Fibroblast of the aortic adventitia (primary cell): Measurements from ENCODE around the gene KAT8. TPM values are rescaled to one million over a fixed set of nuclear protein-coding genes. Genes with fewer than 3 reads are reported as not detected.
A peak's percentile ranks its signal among the peaks of the same experiment; 100 is the strongest.

ENCODE experiments used
- DNase-seq: peaks from one replicate; pipeline ENCODE4 v3.0.0-alpha.2; 2010; ENCODE audit warnings: low read depth
- H3K4me3 ChIP-seq: 2 replicates; pipeline ENCODE4 v1.5.1; 2011; ENCODE audit warnings: low read depth, mild to moderate bottlenecking, control low read depth, low read length, moderate library complexity
- total RNA-seq: library from RNA; depleted of rRNA; stranded (reverse); fragments of >200 nt; gene quantifications from 2 replicates; pipeline ENCODE4 v1.2.3, GENCODE V29; 2012; ENCODE audit warnings: low replicate concordance
- TF ChIP-seq, protein P1 (sequence below): IDR thresholded peaks from 2 replicates; pipeline ENCODE4 v1.5.1; 2011; ENCODE audit warnings: mild to moderate bottlenecking, low read length, control low read depth, inconsistent platforms; ENCODE audit not compliant: insufficient read depth

KAT8 gene
- total RNA-seq, 1 donor = 31.5 TPM

GRCh38 chr16:31087971-31088370 is 29.5 kb upstream of the KAT8 start:
- TF ChIP-seq, protein P1, sequence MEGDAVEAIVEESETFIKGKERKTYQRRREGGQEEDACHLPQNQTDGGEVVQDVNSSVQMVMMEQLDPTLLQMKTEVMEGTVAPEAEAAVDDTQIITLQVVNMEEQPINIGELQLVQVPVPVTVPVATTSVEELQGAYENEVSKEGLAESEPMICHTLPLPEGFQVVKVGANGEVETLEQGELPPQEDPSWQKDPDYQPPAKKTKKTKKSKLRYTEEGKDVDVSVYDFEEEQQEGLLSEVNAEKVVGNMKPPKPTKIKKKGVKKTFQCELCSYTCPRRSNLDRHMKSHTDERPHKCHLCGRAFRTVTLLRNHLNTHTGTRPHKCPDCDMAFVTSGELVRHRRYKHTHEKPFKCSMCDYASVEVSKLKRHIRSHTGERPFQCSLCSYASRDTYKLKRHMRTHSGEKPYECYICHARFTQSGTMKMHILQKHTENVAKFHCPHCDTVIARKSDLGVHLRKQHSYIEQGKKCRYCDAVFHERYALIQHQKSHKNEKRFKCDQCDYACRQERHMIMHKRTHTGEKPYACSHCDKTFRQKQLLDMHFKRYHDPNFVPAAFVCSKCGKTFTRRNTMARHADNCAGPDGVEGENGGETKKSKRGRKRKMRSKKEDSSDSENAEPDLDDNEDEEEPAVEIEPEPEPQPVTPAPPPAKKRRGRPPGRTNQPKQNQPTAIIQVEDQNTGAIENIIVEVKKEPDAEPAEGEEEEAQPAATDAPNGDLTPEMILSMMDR = no peak
- DNase-seq = no peak
- no peak overlapping the region for H3K4me3 ChIP-seq

DNA sequence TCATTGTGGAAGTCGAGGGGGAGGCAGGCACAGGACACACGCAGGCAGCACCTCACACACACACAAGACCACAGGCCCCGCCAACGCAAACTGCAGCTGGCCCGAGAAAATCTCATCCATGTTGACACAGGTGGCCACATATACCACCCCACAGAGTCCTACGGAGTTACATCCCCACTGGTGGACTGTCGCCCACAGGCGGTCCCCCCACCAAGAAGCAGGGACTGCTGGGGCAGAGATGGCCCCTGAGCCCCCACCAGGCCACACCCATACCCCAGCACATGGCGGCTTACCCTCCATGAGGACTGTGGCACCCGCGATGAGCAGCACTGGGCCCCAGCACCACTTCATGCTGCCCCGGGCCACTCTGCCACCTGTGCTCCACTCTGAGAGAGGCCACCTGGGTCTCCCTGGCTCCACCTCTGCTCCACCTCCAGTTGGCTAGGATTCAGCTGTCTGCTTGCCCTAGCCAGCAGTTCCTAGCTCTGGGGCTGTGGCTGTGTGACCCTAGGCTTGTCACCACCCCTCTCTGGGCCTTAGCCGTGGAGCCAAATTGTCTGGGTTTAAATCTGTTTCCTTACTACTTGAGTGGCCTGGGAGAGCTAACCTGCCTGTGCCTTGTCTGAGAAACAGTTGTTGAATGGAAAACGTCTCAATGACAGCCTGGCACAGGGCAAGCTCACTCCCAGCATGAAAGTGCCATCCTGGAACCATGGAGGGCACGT is 28.8 kb upstream of the KAT8 start, which contains the start of gene PRSS53:
Gene PRSS53 (minus strand): TSS at position 485 of the 725 bp plus-strand sequence. CDS start 134 bp downstream, at position 351.
- TF ChIP-seq, protein P1 = no peak
- DNase-seq = no peak
- no peak within 1 kb of the TSS for H3K4me3 ChIP-seq

GRCh38 chr16:31089199-31089598 is 28.3 kb upstream of the KAT8 start:
- TF ChIP-seq, protein P1 = no peak
- no peak overlapping the region for H3K4me3 ChIP-seq
- DNase-seq = no peak

DNA sequence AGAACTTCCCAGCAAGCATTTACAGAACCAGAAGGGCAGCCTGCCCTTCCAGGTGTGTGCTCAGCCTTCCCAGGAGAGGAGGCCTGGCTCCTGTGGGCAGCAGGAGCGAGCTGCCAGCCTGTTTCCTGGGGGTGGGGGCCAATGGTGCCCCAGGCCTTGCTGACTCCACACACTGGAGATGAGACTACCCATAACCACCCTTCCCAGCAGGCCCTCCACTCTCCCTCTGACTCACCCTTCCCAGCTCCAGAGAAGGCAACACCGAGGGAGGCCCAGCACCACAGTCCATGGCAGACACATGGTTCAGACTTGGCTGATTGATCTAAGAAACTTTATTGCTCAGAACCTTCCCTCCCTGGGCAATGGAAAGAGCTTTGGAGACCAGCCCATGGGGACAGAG is 26.9 kb upstream of the KAT8 start:
- peak; percentile 8 for DNase-seq
- TF ChIP-seq, protein P1 = no peak

GRCh38 chr16:31092330-31092729 is 25.1 kb upstream of the KAT8 start:
- TF ChIP-seq, protein P1 = no peak
- no peak overlapping the region for H3K4me3 ChIP-seq
- DNase-seq = no peak

More for the DNA sequence above, 26.9 kb upstream of the KAT8 start:
- H3K4me3 ChIP-seq = no peak overlapping the region

GRCh38 chr16:31093132-31093703 is 24.2 kb upstream of the KAT8 start:
- TF ChIP-seq, protein P1 = no peak
- no peak for DNase-seq
- H3K4me3 ChIP-seq = peak overlapping the region; percentile 94

GRCh38 chr16:31094088-31094423 is 23.4 kb upstream of the KAT8 start:
- TF ChIP-seq, protein P1 = no peak
- DNase-seq = peak; percentile 10
- H3K4me3 ChIP-seq = peak overlapping the region; percentile 94
